Epithelial cell of proximal tubule (primary cell): ENCODE data around the gene HECTD1. TPM values are rescaled to one million over a fixed set of nuclear protein-coding genes. Genes with fewer than 3 reads are reported as not detected.
"Not testable (repeated sequence)": the region's sequence is repeated elsewhere in the genome, so short reads cannot be mapped to it uniquely, and the experiment has no call there.

ENCODE experiments used
- DNase-seq: peaks from one replicate; pipeline ENCODE4 v3.0.0-alpha.2; 2011; ENCODE audit warnings: low read depth
- H3K4me3 ChIP-seq: 2 replicates; pipeline ENCODE4 v1.5.1; 2011; ENCODE audit warnings: low read depth, mild to moderate bottlenecking, low read length
- CTCF ChIP-seq: conservative IDR thresholded peaks from 2 replicates; pipeline ENCODE4 v1.5.1; 2012; ENCODE audit warnings: low read depth, mild to moderate bottlenecking, low read length
- total RNA-seq: library from RNA; depleted of rRNA; stranded (reverse); fragments of >200 nt; gene quantifications from 2 replicates; pipeline ENCODE4 v1.2.3, GENCODE V29; 2015

The HECTD1 gene
- total RNA-seq, 1 donor from 2014 or later = 101 TPM

- no peak for DNase-seq
- no peak overlapping the region for H3K4me3 ChIP-seq
- TF ChIP-seq CTCF = no peak
These were observed 16.8 kb downstream of the HECTD1 start for GRCh38 chr14:31190717-31191263.

- no peak for DNase-seq
- no peak for TF ChIP-seq CTCF
- no peak overlapping the region for H3K4me3 ChIP-seq
These were observed 17.4 kb downstream of the HECTD1 start for GRCh38 chr14:31190219-31190603.

GRCh38 chr14:31189346-31190218 lies 18.0 kb downstream of the HECTD1 start:
- H3K4me3 ChIP-seq = no peak overlapping the region
- TF ChIP-seq CTCF = no peak
- DNase-seq = no peak

GRCh38 chr14:31188744-31189143 lies 18.8 kb downstream of the HECTD1 start:
- no peak for TF ChIP-seq CTCF
- DNase-seq = no peak
- no peak overlapping the region for H3K4me3 ChIP-seq

- not testable (repeated sequence) for DNase-seq, H3K4me3 ChIP-seq
These were observed 25.6 kb downstream of the HECTD1 start for GRCh38 chr14:31182016-31182415.

- TF ChIP-seq CTCF = no peak
- DNase-seq = no peak
- H3K4me3 ChIP-seq = no peak overlapping the region
These were observed 26.3 kb downstream of the HECTD1 start for GRCh38 chr14:31181271-31181670.

- no peak for TF ChIP-seq CTCF
- H3K4me3 ChIP-seq = no peak overlapping the region
- DNase-seq = no peak
These were observed 27.1 kb downstream of the HECTD1 start for GRCh38 chr14:31180299-31181051.
